ENCODE data around the gene TRIP10.

Gene TRIP10

DNA sequence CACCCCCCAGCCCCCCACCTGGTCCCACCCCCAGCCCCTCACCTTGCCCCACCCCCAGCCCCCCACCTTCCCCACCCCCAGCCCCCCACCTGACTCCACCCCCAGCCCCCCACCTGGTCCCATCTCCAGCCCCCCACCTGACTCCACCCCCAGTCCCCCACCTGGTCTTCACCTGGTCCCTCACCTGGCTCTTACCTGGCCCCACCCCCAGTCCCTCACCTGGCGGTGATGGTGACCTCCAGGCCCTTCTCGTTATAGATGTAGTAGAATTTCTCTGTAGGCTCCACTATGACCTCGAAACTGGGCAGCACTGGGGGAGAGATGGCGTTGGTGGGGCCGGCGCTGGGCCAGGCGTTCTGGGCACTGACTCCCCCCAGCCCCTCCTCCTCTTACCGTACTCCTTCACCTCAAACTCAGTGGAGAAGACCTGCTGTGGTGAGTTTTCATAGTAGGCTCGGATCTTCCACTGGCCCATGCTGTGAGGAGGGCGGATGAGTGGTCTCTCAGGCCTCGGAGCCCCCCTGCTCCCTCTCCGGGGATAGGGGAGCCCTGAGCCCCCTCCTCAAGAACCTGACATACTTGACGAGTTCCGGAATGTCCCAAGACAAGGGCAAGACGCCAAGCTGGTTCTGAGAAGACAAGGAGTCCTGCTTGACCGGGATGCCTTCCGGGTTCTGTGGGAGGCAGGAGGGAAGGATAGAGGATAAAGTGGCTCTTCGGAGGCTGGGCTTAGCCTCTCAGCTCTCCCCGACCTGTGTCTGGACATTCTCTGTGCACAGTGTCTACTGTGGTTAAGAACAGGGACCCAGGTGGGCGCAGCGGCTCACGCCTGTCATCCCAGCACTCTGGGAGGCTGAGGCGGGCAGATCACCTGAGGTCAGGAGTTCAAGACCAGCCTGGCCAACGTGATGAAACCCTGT is 25.4 kb upstream of the TRIP10 start:
- no peak for TF ChIP-seq CTCF (IDR thresholded peaks at IDR 0.05; ENCODE audit: low read length)
- no peak for TF ChIP-seq EZH2 (optimal IDR thresholded peaks at IDR 0.05; ENCODE audit: low read depth, low read length)
- TF ChIP-seq EZH2phosphoT487 (IDR thresholded peaks at IDR 0.05; ENCODE audit: low read length), result no peak
- H3K9ac ChIP-seq (ENCODE audit: low read length), result no peak overlapping the region
- no peaks in the 10 kb centered on the region for H3F3A ChIP-seq (ENCODE audit: insufficient read depth, low read length)
- no peak for DNase-seq
- H4K20me1 ChIP-seq (ENCODE audit: insufficient read depth, low read length), result no peaks in the 10 kb centered on the region
- no peaks in the 10 kb centered on the region for H3K4me1 ChIP-seq (ENCODE audit: low read length)
- H3K9me2 ChIP-seq (replicated peaks; ENCODE audit: insufficient read depth, low read length), result no peaks in the 10 kb centered on the region
- no peak overlapping the region for H3K4me3 ChIP-seq (ENCODE audit: low read length)
- no peak overlapping the region for H3K27ac ChIP-seq (ENCODE audit: low read length)
- no peaks in the 10 kb centered on the region for H3K36me3 ChIP-seq (replicated peaks; ENCODE audit: insufficient read depth, low read length)
- H3K27me3 ChIP-seq (replicated peaks; ENCODE audit: insufficient read depth, low read length), result peaks cover 67% of the 10 kb centered on the region
- no peak overlapping the region for H3K4me2 ChIP-seq (ENCODE audit: low read depth, low read length)
- no peak overlapping the region for H2AFZ ChIP-seq (ENCODE audit: low read length)
- no peaks in the 10 kb centered on the region for H3K9me3 ChIP-seq (replicated peaks; ENCODE audit: insufficient read depth, low read length)
- H3K79me2 ChIP-seq (ENCODE audit: low read length), result no peaks in the 10 kb centered on the region

DNA sequence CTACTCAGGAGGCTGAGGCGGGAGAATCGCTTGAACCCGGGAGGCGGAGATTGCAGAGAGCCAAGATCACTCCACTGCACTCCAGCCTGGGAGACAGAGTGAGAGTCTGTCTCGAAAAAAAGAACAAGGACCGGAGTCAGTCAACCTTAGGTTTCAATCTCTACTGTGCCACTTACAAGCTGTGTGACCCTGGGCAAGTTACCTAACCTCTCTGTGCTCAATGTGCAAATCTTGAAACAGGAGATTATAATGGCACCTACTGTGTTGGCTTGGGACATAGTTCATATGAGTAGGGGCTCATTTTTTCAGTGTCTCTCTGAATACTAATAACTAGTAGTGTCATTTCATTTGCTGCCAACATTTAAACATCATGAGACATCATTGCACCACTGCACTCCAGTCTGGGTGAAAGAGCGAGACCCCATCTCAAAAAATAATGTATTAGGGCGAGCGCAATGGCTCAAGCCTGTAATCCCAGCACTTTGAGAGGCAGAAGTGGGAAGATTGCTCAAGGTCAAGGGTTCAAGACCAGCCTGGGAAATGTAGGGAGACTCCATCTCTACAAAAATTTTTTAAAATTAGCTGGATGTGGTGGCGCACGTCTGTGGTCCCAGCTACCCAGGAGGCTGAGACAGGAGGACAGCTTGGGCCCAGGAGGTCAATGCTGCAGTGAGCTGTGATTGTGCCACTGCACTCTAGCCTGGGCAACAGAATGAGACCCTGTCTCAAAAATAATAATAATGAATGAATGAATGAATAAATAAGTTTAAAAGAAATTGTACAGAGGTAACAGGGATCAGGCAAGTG is 24.5 kb upstream of the TRIP10 start:
- Histone ChIP-seq H4K20me1 (ENCODE audit: insufficient read depth, low read length) (no peaks in the 10 kb centered on the region), H3K9me2 (replicated peaks; ENCODE audit: insufficient read depth, low read length) (no peaks in the 10 kb centered on the region), H3K4me2 (ENCODE audit: low read depth, low read length) (no peak overlapping the region), H3K9ac (ENCODE audit: low read length) (no peak overlapping the region), H3K36me3 (replicated peaks; ENCODE audit: insufficient read depth, low read length) (no peaks in the 10 kb centered on the region), H2AFZ (ENCODE audit: low read length) (no peak overlapping the region), H3K4me1 (ENCODE audit: low read length) (no peaks in the 10 kb centered on the region), H3K9me3 (replicated peaks; ENCODE audit: insufficient read depth, low read length) (no peaks in the 10 kb centered on the region), H3K27ac (ENCODE audit: low read length) (no peak overlapping the region), H3K4me3 (ENCODE audit: low read length) (no peak overlapping the region), H3K79me2 (ENCODE audit: low read length) (no peaks in the 10 kb centered on the region), H3F3A (ENCODE audit: insufficient read depth, low read length) (no peaks in the 10 kb centered on the region), H3K27me3 (replicated peaks; ENCODE audit: insufficient read depth, low read length) (peaks cover 59% of the 10 kb centered on the region)
- DNase-seq, result no peak
- no peak for TF ChIP-seq EZH2 (optimal IDR thresholded peaks at IDR 0.05; ENCODE audit: low read depth, low read length)
- no peak for TF ChIP-seq CTCF (IDR thresholded peaks at IDR 0.05; ENCODE audit: low read length)
- TF ChIP-seq EZH2phosphoT487 (IDR thresholded peaks at IDR 0.05; ENCODE audit: low read length), result no peak

DNA sequence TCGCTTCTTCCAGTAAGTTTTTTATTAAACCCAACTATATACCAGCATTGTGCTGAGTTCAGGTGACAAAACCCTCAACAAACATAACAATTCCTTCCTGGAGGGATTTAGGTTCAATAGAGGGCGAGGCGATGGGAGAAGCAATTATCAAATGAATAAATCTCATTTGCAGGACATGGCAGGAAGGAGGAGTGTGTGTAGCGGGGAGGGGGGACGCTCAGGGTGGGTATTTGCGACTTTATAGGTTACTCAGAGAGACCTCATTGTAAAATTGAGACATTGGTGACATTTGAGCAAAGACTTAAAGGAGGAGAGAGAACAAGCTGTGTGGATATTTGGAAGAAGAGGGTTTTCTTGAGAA is 22.9 kb upstream of the TRIP10 start:
- Histone ChIP-seq H3K9ac (ENCODE audit: low read length) (no peak overlapping the region), H2AFZ (ENCODE audit: low read length) (no peak overlapping the region), H3K27ac (ENCODE audit: low read length) (no peak overlapping the region), H3K79me2 (ENCODE audit: low read length) (no peaks in the 10 kb centered on the region), H3F3A (ENCODE audit: insufficient read depth, low read length) (no peaks in the 10 kb centered on the region), H3K9me3 (replicated peaks; ENCODE audit: insufficient read depth, low read length) (no peaks in the 10 kb centered on the region), H3K27me3 (replicated peaks; ENCODE audit: insufficient read depth, low read length) (peaks cover 46% of the 10 kb centered on the region), H3K4me1 (ENCODE audit: low read length) (no peaks in the 10 kb centered on the region), H3K9me2 (replicated peaks; ENCODE audit: insufficient read depth, low read length) (no peaks in the 10 kb centered on the region), H3K4me2 (ENCODE audit: low read depth, low read length) (no peak overlapping the region), H3K4me3 (ENCODE audit: low read length) (no peak overlapping the region), H4K20me1 (ENCODE audit: insufficient read depth, low read length) (no peaks in the 10 kb centered on the region), H3K36me3 (replicated peaks; ENCODE audit: insufficient read depth, low read length) (no peaks in the 10 kb centered on the region)
- TF ChIP-seq EZH2 (optimal IDR thresholded peaks at IDR 0.05; ENCODE audit: low read depth, low read length) (no peak), EZH2phosphoT487 (IDR thresholded peaks at IDR 0.05; ENCODE audit: low read length) (no peak), CTCF (IDR thresholded peaks at IDR 0.05; ENCODE audit: low read length) (no peak)
- no peak for DNase-seq

Measured in MM.1S (cell line).